ENCODE data around the gene NDUFV3. TPM values are rescaled to one million over a fixed set of nuclear protein-coding genes. Genes with fewer than 3 reads are reported as not detected.
"Not testable (repeated sequence)": the region's sequence is repeated elsewhere in the genome, so short reads cannot be mapped to it uniquely, and the experiment has no call there.

Gene NDUFV3
- total and polyA plus RNA-seq, 4 donors, result 25.9 to 44.0 (median 36.1) TPM

GRCh38 chr21:42862774-42863503, 30.2 kb upstream of the NDUFV3 start:
- no peak overlapping the region for H3K4me3 ChIP-seq (ENCODE audit: low read depth, low read length)
- no peak overlapping the region for H3K27ac ChIP-seq (ENCODE audit: low read depth, low read length)
- no peaks in the 10 kb centered on the region for H3K9me3 ChIP-seq (ENCODE audit: control insufficient read depth, insufficient read depth, low read length)
- peaks cover 52% of the 10 kb centered on the region for H3K4me1 ChIP-seq (ENCODE audit: control insufficient read depth, insufficient read depth, low read length)
- DNase-seq (ENCODE audit: low read depth in 4 of 6, low spot score in 6 of 6), result no peak
- 95% methylated on average over 21 of the region's 21 CpGs for WGBS (ENCODE audit: insufficient coverage)
- no peaks in the 10 kb centered on the region for H3K27me3 ChIP-seq (ENCODE audit: control insufficient read depth, insufficient read depth, low read length)
- H3K36me3 ChIP-seq (ENCODE audit: control insufficient read depth, insufficient read depth, low read length), result peaks cover 81% of the 10 kb centered on the region

GRCh38 chr21:42863504-42863870, 29.6 kb upstream of the NDUFV3 start:
- Histone ChIP-seq H3K36me3 (ENCODE audit: control insufficient read depth, insufficient read depth, low read length) (peaks cover 81% of the 10 kb centered on the region), H3K9me3 (ENCODE audit: control insufficient read depth, insufficient read depth, low read length) (no peaks in the 10 kb centered on the region), H3K27me3 (ENCODE audit: control insufficient read depth, insufficient read depth, low read length) (no peaks in the 10 kb centered on the region), H3K27ac (ENCODE audit: low read depth, low read length) (no peak overlapping the region), H3K4me1 (ENCODE audit: control insufficient read depth, insufficient read depth, low read length) (peaks cover 52% of the 10 kb centered on the region), H3K4me3 (ENCODE audit: low read depth, low read length) (no peak overlapping the region)
- 91% methylated on average over 13 of the region's 13 CpGs for WGBS (ENCODE audit: insufficient coverage)
- DNase-seq (ENCODE audit: low read depth in 4 of 6, low spot score in 6 of 6), result no peak

- Histone ChIP-seq H3K27ac (ENCODE audit: low read depth, low read length) (no peak overlapping the region), H3K4me1 (ENCODE audit: control insufficient read depth, insufficient read depth, low read length) (peaks cover 52% of the 10 kb centered on the region), H3K27me3 (ENCODE audit: control insufficient read depth, insufficient read depth, low read length) (no peaks in the 10 kb centered on the region), H3K9me3 (ENCODE audit: control insufficient read depth, insufficient read depth, low read length) (no peaks in the 10 kb centered on the region), H3K36me3 (ENCODE audit: control insufficient read depth, insufficient read depth, low read length) (peaks cover 80% of the 10 kb centered on the region), H3K4me3 (ENCODE audit: low read depth, low read length) (no peak overlapping the region)
- 84% methylated on average over 14 of the region's 14 CpGs for WGBS (ENCODE audit: insufficient coverage)
- DNase-seq (ENCODE audit: low read depth in 4 of 6, low spot score in 6 of 6), result peak in 1 of 6 donors; percentile 30
Measured at GRCh38 chr21:42864286-42864685, 28.8 kb upstream of the NDUFV3 start.

- 57% methylated on average over 25 of the region's 26 CpGs for WGBS (ENCODE audit: insufficient coverage)
- Histone ChIP-seq H3K4me3 (ENCODE audit: low read depth, low read length) (no peak overlapping the region), H3K4me1 (ENCODE audit: control insufficient read depth, insufficient read depth, low read length) (peaks cover 52% of the 10 kb centered on the region), H3K27me3 (ENCODE audit: control insufficient read depth, insufficient read depth, low read length) (no peaks in the 10 kb centered on the region), H3K27ac (ENCODE audit: low read depth, low read length) (peak overlapping the region; percentile 33), H3K36me3 (ENCODE audit: control insufficient read depth, insufficient read depth, low read length) (peaks cover 78% of the 10 kb centered on the region), H3K9me3 (ENCODE audit: control insufficient read depth, insufficient read depth, low read length) (no peaks in the 10 kb centered on the region)
- DNase-seq (ENCODE audit: low read depth in 4 of 6, low spot score in 6 of 6), result peak in 2 of 6 donors; percentile 60 to 89
Measured at GRCh38 chr21:42864815-42865775, 28.0 kb upstream of the NDUFV3 start.

- WGBS (ENCODE audit: insufficient coverage), result 65% methylated on average over 8 of the region's 8 CpGs
- H3K4me1 ChIP-seq (ENCODE audit: control insufficient read depth, insufficient read depth, low read length), result peaks cover 46% of the 10 kb centered on the region
- DNase-seq (ENCODE audit: low read depth in 4 of 6, low spot score in 6 of 6), result peak in 2 of 6 donors; percentile 33 to 49
Measured at GRCh38 chr21:42865776-42866160, 27.3 kb upstream of the NDUFV3 start.

GRCh38 chr21:42868196-42868595, 24.9 kb upstream of the NDUFV3 start:
- WGBS (ENCODE audit: insufficient coverage), result 92% methylated on average over 10 of the region's 10 CpGs
- H3K4me3 ChIP-seq (ENCODE audit: low read depth, low read length), result no peak overlapping the region
- peaks cover 27% of the 10 kb centered on the region for H3K4me1 ChIP-seq (ENCODE audit: control insufficient read depth, insufficient read depth, low read length)
- no peak for DNase-seq (ENCODE audit: low read depth in 4 of 6, low spot score in 6 of 6)
- H3K27ac ChIP-seq (ENCODE audit: low read depth, low read length), result no peak overlapping the region
- H3K36me3 ChIP-seq (ENCODE audit: control insufficient read depth, insufficient read depth, low read length), result peaks cover 76% of the 10 kb centered on the region
- H3K27me3 ChIP-seq (ENCODE audit: control insufficient read depth, insufficient read depth, low read length), result no peaks in the 10 kb centered on the region
- no peaks in the 10 kb centered on the region for H3K9me3 ChIP-seq (ENCODE audit: control insufficient read depth, insufficient read depth, low read length)

More at GRCh38 chr21:42865776-42866160, 27.3 kb upstream of the NDUFV3 start:
- Histone ChIP-seq H3K36me3 (ENCODE audit: control insufficient read depth, insufficient read depth, low read length) (peaks cover 76% of the 10 kb centered on the region), H3K27me3 (ENCODE audit: control insufficient read depth, insufficient read depth, low read length) (no peaks in the 10 kb centered on the region), H3K4me3 (ENCODE audit: low read depth, low read length) (no peak overlapping the region), H3K27ac (ENCODE audit: low read depth, low read length) (no peak overlapping the region), H3K9me3 (ENCODE audit: control insufficient read depth, insufficient read depth, low read length) (no peaks in the 10 kb centered on the region)

GRCh38 chr21:42873096-42873495, 20.0 kb upstream of the NDUFV3 start:
- no peaks in the 10 kb centered on the region for H3K27me3 ChIP-seq (ENCODE audit: control insufficient read depth, insufficient read depth, low read length)
- no peaks in the 10 kb centered on the region for H3K4me1 ChIP-seq (ENCODE audit: control insufficient read depth, insufficient read depth, low read length)
- H3K9me3 ChIP-seq (ENCODE audit: control insufficient read depth, insufficient read depth, low read length), result no peaks in the 10 kb centered on the region
- H3K27ac ChIP-seq (ENCODE audit: low read depth, low read length), result no peak overlapping the region
- H3K4me3 ChIP-seq (ENCODE audit: low read depth, low read length), result no peak overlapping the region
- 97% methylated on average over 7 of the region's 7 CpGs for WGBS (ENCODE audit: insufficient coverage)
- peaks cover 65% of the 10 kb centered on the region for H3K36me3 ChIP-seq (ENCODE audit: control insufficient read depth, insufficient read depth, low read length)
- DNase-seq (ENCODE audit: low read depth in 4 of 6, low spot score in 6 of 6), result no peak

GRCh38 chr21:42875811-42876210, 17.3 kb upstream of the NDUFV3 start:
- H3K36me3 ChIP-seq (ENCODE audit: control insufficient read depth, insufficient read depth, low read length), result peaks cover 43% of the 10 kb centered on the region

GRCh38 chr21:42878678-42878992, 14.5 kb upstream of the NDUFV3 start:
- H3K27me3 ChIP-seq (ENCODE audit: control insufficient read depth, insufficient read depth, low read length), result no peaks in the 10 kb centered on the region
- no peaks in the 10 kb centered on the region for H3K9me3 ChIP-seq (ENCODE audit: control insufficient read depth, insufficient read depth, low read length)
- peaks cover 20% of the 10 kb centered on the region for H3K36me3 ChIP-seq (ENCODE audit: control insufficient read depth, insufficient read depth, low read length)
- H3K4me3 ChIP-seq (ENCODE audit: low read depth, low read length), result peak overlapping the region; percentile 93
- 0% methylated on average over 10 of the region's 15 CpGs for WGBS (ENCODE audit: insufficient coverage)
- H3K4me1 ChIP-seq (ENCODE audit: control insufficient read depth, insufficient read depth, low read length), result peaks cover 9% of the 10 kb centered on the region
- DNase-seq (ENCODE audit: low read depth in 4 of 6, low spot score in 6 of 6), result no peak
- H3K27ac ChIP-seq (ENCODE audit: low read depth, low read length), result peak overlapping the region; percentile 81

More at GRCh38 chr21:42875811-42876210, 17.3 kb upstream of the NDUFV3 start:
- 100% methylated on average over 7 of the region's 10 CpGs for WGBS (ENCODE audit: insufficient coverage)
- H3K27ac ChIP-seq (ENCODE audit: low read depth, low read length); H3K4me3 ChIP-seq (ENCODE audit: low read depth, low read length); H3K27me3 ChIP-seq (ENCODE audit: control insufficient read depth, insufficient read depth, low read length); H3K4me1 ChIP-seq (ENCODE audit: control insufficient read depth, insufficient read depth, low read length); DNase-seq (ENCODE audit: low read depth in 4 of 6, low spot score in 6 of 6); H3K9me3 ChIP-seq (ENCODE audit: control insufficient read depth, insufficient read depth, low read length): not testable (repeated sequence)

Measured in spinal cord (tissue), 10 donors.